Stomach (tissue), 4 donors: ENCODE data around the gene NXPE3.

Source experiments
- CTCF ChIP-seq, 7 experiments: fragments of 450-650 bp in 4 of 7; fragments of 200-600 bp in 3 of 7; sonication (generic) in 3 of 7; IDR thresholded peaks; one replicate each; pipeline ENCODE4 v1.5.1; 2016 to 2019; ENCODE audit warnings: antibody characterized with exemption in 7 of 7, control low read depth in 2 of 7, mild to moderate bottlenecking in 1 of 7
- EP300 ChIP-seq: sonication (generic); formaldehyde crosslinking; IDR thresholded peaks from one replicate; pipeline ENCODE4 v1.6.1; 2017; ENCODE audit warnings: antibody characterized with exemption
- POLR2A ChIP-seq, 4 donors: fragments of 450-650 bp; IDR thresholded peaks; one replicate each; pipeline ENCODE4 v1.6.1; 2016; ENCODE audit warnings: antibody characterized with exemption in 4 of 4, control low read depth in 2 of 4, mild to moderate bottlenecking in 1 of 4, moderate library complexity in 1 of 4
- POLR2AphosphoS5 ChIP-seq, 3 donors: sonication (generic); formaldehyde crosslinking; IDR thresholded peaks; one replicate each; pipeline ENCODE4 v1.6.1; 2016; ENCODE audit warnings: antibody characterized with exemption in 3 of 3

GRCh38 chr3:101853982-101854381 is 75.0 kb downstream of the NXPE3 start:
- TF ChIP-seq CTCF (IDR thresholded peaks at IDR 0.05) (no peak), EP300 (no peak), POLR2A (IDR thresholded peaks at IDR 0.05) (no peak), POLR2AphosphoS5 (IDR thresholded peaks at IDR 0.05) (no peak)
